Anterior cingulate cortex (tissue), 58 donors: ENCODE data around the gene SLC26A8.

Experiments
- DNase-seq, 58 donors: peaks; one replicate each; lab custom pipeline; 2025; lab: John Stamatoyannopoulos, UW

The SLC26A8 gene

DNA sequence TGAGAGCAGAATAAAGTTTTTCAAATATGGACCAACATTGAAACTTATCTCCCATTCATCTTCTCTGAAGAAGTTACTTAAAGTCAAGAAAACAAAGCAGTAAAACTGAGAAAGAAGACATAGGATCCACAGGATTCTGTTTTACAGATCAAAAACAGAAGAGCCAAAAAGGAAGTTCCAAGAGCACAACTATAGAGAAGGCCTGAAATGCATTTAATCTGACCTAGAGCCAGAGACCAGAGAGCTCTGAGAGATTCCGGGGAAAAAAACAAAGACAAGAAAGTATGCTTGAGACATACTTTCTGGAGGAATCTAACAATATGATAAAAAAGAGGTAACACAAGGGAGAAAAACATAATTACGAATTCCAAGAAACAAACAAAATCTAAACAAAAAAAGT is 129.7 kb downstream of the SLC26A8 start:
- no peak for DNase-seq
